ENCODE measurements around the gene USHBP1.

The USHBP1 gene

GRCh38 chr19:17255150-17255621, 9.4 kb downstream of the USHBP1 start:
- no peak for TF ChIP-seq CTCF (IDR thresholded peaks at IDR 0.05; ENCODE audit: low read length)
- H3K27ac ChIP-seq (ENCODE audit: low read depth, low read length, poor library complexity, severe bottlenecking), result no peak overlapping the region
- no peaks in the 10 kb centered on the region for H3K36me3 ChIP-seq (ENCODE audit: insufficient read depth, low read length)
- no peaks in the 10 kb centered on the region for H3K9me2 ChIP-seq (ENCODE audit: low read depth, low read length)
- no peak overlapping the region for H3K9ac ChIP-seq (ENCODE audit: low read length)
- H3K4me1 ChIP-seq (ENCODE audit: insufficient read depth, low read length, severe bottlenecking), result no peaks in the 10 kb centered on the region
- no peak overlapping the region for H3K4me3 ChIP-seq (ENCODE audit: low read depth, low read length, poor library complexity, severe bottlenecking)
- no peak overlapping the region for H2AFZ ChIP-seq (ENCODE audit: low read length)
- H3K9me3 ChIP-seq (ENCODE audit: low read length), result no peaks in the 10 kb centered on the region
- no peaks in the 10 kb centered on the region for H3K79me2 ChIP-seq (ENCODE audit: insufficient read depth, low read length)
- H3K4me2 ChIP-seq (ENCODE audit: low read length), result no peak overlapping the region
- H4K20me1 ChIP-seq (ENCODE audit: insufficient read depth, low read length), result no peaks in the 10 kb centered on the region
- H3F3A ChIP-seq (ENCODE audit: insufficient read depth, low read length), result no peaks in the 10 kb centered on the region
- H3K27me3 ChIP-seq (ENCODE audit: insufficient read depth, low read length), result peaks cover 5% of the 10 kb centered on the region; the same call in 1 of the 2 replicates

DNA sequence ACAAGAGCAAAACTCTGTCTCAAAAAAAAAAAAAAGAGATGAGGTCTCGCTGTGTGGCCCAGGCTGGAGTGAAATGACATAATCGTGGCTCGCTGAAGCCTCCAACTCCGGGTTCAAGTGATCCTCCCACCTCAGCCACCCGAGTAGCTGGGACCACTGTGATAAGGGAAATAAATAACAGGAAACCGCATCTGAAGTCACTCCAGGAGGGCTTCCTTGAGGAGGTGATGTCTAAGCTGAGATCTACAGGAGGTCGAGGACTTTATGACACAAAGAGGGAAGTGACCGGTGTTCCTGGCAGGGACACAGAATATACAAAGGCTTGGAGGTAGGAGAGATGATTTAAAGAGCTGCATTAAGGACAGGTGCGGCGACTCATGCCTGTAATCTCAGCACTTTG, 9.9 kb downstream of the USHBP1 start:
- no peaks in the 10 kb centered on the region for H3F3A ChIP-seq (ENCODE audit: insufficient read depth, low read length)
- TF ChIP-seq CTCF (IDR thresholded peaks at IDR 0.05; ENCODE audit: low read length) (no peak), EZH2 (IDR thresholded peaks at IDR 0.05; ENCODE audit: borderline replicate concordance, low read length) (no peak)
- H3K27ac ChIP-seq (ENCODE audit: low read depth, low read length, poor library complexity, severe bottlenecking), result no peak overlapping the region
- no peaks in the 10 kb centered on the region for H3K4me1 ChIP-seq (ENCODE audit: insufficient read depth, low read length, severe bottlenecking)
- H3K9ac ChIP-seq (ENCODE audit: low read length), result no peak overlapping the region
- H4K20me1 ChIP-seq (ENCODE audit: insufficient read depth, low read length), result no peaks in the 10 kb centered on the region
- H3K27me3 ChIP-seq (ENCODE audit: insufficient read depth, low read length), result peaks cover 5% of the 10 kb centered on the region; the same call in 1 of the 2 replicates
- H3K9me3 ChIP-seq (ENCODE audit: low read length), result no peaks in the 10 kb centered on the region
- no peak overlapping the region for H2AFZ ChIP-seq (ENCODE audit: low read length)
- no peaks in the 10 kb centered on the region for H3K79me2 ChIP-seq (ENCODE audit: insufficient read depth, low read length)
- no peak overlapping the region for H3K4me3 ChIP-seq (ENCODE audit: low read depth, low read length, poor library complexity, severe bottlenecking)
- H3K9me2 ChIP-seq (ENCODE audit: low read depth, low read length), result no peaks in the 10 kb centered on the region
- H3K36me3 ChIP-seq (ENCODE audit: insufficient read depth, low read length), result no peaks in the 10 kb centered on the region
- H3K4me2 ChIP-seq (ENCODE audit: low read length), result no peak overlapping the region

DNA sequence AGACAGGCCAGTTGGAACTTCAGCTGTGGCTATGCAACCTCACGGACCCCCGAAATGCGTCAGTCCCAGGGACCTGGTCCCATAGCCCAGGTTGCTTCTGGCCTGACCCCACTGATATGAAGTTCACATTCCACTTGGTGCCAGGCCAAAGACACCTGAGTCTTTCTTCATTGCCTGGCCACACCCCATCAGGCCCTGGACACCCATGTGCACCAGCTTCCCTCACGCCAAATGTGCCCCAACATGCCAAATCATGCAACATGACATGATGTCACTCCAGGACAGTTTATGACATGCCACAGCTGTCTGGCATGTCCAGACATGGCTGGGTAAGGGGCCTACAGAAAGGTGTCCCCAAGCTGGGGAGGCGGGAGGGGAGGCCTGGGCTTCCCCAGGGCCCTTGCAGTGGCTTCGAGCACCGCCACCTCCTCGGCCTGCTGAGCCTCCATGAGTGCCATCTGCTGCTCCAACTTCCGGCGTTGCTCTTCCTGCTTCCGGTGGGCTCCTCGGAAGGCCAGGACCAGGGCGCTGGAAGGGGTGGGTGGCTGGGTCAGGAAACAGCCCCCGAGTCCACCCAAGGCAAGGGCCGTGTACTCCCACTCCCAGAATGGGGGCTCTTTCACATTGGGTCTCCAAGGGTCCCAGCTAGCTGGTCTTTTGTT, 14.5 kb downstream of the USHBP1 start:
- no peak for TF ChIP-seq EZH2 (IDR thresholded peaks at IDR 0.05; ENCODE audit: borderline replicate concordance, low read length)
- no peak for TF ChIP-seq CTCF (IDR thresholded peaks at IDR 0.05; ENCODE audit: low read length)
- H4K20me1 ChIP-seq (ENCODE audit: insufficient read depth, low read length), result no peaks in the 10 kb centered on the region
- H2AFZ ChIP-seq (ENCODE audit: low read length), result no peak overlapping the region
- no peaks in the 10 kb centered on the region for H3K79me2 ChIP-seq (ENCODE audit: insufficient read depth, low read length)
- H3K9ac ChIP-seq (ENCODE audit: low read length), result no peak overlapping the region
- H3K9me2 ChIP-seq (ENCODE audit: low read depth, low read length), result no peaks in the 10 kb centered on the region
- peaks cover 8% of the 10 kb centered on the region for H3K4me1 ChIP-seq (ENCODE audit: insufficient read depth, low read length, severe bottlenecking)
- H3K4me2 ChIP-seq (ENCODE audit: low read length), result no peak overlapping the region
- 0 out of 2 replicates have a peak, but pooled peaks cover 5% of the 10 kb centered on the region for H3K27me3 ChIP-seq (ENCODE audit: insufficient read depth, low read length)
- no peaks in the 10 kb centered on the region for H3F3A ChIP-seq (ENCODE audit: insufficient read depth, low read length)
- H3K9me3 ChIP-seq (ENCODE audit: low read length), result no peaks in the 10 kb centered on the region
- no peaks in the 10 kb centered on the region for H3K36me3 ChIP-seq (ENCODE audit: insufficient read depth, low read length)
- H3K27ac ChIP-seq (ENCODE audit: low read depth, low read length, poor library complexity, severe bottlenecking), result no peak overlapping the region
- no peak overlapping the region for H3K4me3 ChIP-seq (ENCODE audit: low read depth, low read length, poor library complexity, severe bottlenecking)

Data from OCI-LY1 (cell line).